HepG2 (cell line): Measurements from ENCODE around the gene HERC6. TPM values are rescaled to one million over a fixed set of nuclear protein-coding genes. Genes with fewer than 3 reads are reported as not detected.
A peak's percentile ranks its signal among the peaks of the same experiment; 100 is the strongest.

Source experiments
- ATAC-seq: fragments of 200-7000 bp; cut with Tn5 transposase; 3 replicates; pipeline ENCODE4 v1.9.1; 2020; ENCODE audit warnings: mild to moderate bottlenecking, moderate library complexity
- BruUV-seq: library from RNA; stranded (reverse); fragments of 400-500 nt; replicated peaks from 2 replicates; lab custom pipeline; 2021; lab: Mats Ljungman, UMichigan
- CTCF ChIA-PET: fragments of 300-600 bp; formaldehyde crosslinking; extraction: SDS; loops from one replicate; lab custom pipeline; 2021; ENCODE audit warnings: low total read pairs, inconsistent platforms, low intra/inter-chr PET ratio; lab: Yijun Ruan, JAX
- POLR2A ChIA-PET: fragments of 350-600 bp; sonication (Branson Sonifier 250); formaldehyde crosslinking; loops from one replicate; lab custom pipeline; 2020; ENCODE audit warnings: antibody characterized with exemption, inconsistent platforms; lab: Yijun Ruan, JAX
- DNase-seq: peaks from one replicate; pipeline ENCODE4 v3.0.0-alpha.2; 2015; ENCODE audit warnings: low spot score
- FAIRE-seq: peaks from 3 replicates; lab custom pipeline; 2011; peaks lifted over from hg19 to GRCh38; lab: Jason Lieb, UNC
- H2AFZ ChIP-seq: one replicate; pipeline ENCODE4 v1.6.1; 2011; ENCODE audit warnings: low read length, inconsistent platforms
- H3K27ac ChIP-seq: fragments of 300-600 bp; 3 replicates; pipeline ENCODE4 v1.8.0; 2011; ENCODE audit warnings: mixed run types, mild to moderate bottlenecking, mixed read lengths, low read length, inconsistent platforms; ENCODE audit not compliant: insufficient read depth; ENCODE audit errors: extremely low read length
- H3K27me3 ChIP-seq, 2 experiments: fragments of 200-600 bp in 1 of 2; 2 replicates in 1 of 2; 3 replicates in 1 of 2; pipeline versions ENCODE4 v1.6.0 to v1.8.0; 2011; ENCODE audit warnings: low read length in 2 of 2, mild to moderate bottlenecking in 2 of 2, moderate library complexity in 2 of 2, inconsistent platforms in 1 of 2; ENCODE audit not compliant: insufficient read depth in 2 of 2, control insufficient read depth in 1 of 2
- H3K36me3 ChIP-seq, 2 experiments: fragments of 200-600 bp in 1 of 2; replicated peaks in 1 of 2; 2 replicates in 1 of 2; 3 replicates in 1 of 2; pipeline versions ENCODE4 v1.5.1 to v1.8.0; 2011; ENCODE audit warnings: low read length in 2 of 2, inconsistent platforms in 1 of 2; ENCODE audit not compliant: insufficient read depth in 2 of 2, control insufficient read depth in 1 of 2
- H3K4me1 ChIP-seq: 2 replicates; pipeline ENCODE4 v1.5.1; 2012; ENCODE audit warnings: low read length, inconsistent platforms; ENCODE audit not compliant: insufficient read depth
- H3K4me2 ChIP-seq: 2 replicates; pipeline ENCODE4 v1.6.0; 2011; ENCODE audit warnings: low read depth, low read length, inconsistent platforms
- H3K4me3 ChIP-seq, 3 experiments: fragments of 200-600 bp in 1 of 3; sonication (generic), shearing (Covaris generic) in 1 of 3; replicated peaks in 1 of 3; 2 replicates each; pipeline ENCODE4 v1.5.1; 2011 to 2016; ENCODE audit warnings: low read length in 3 of 3, inconsistent platforms in 2 of 3, low read depth in 2 of 3, mild to moderate bottlenecking in 2 of 3, control low read depth in 1 of 3, mixed read lengths in 1 of 3; ENCODE audit not compliant: insufficient read depth in 1 of 3
- H3K79me2 ChIP-seq: one replicate; pipeline ENCODE4 v1.6.1; 2011; ENCODE audit warnings: low read length, inconsistent platforms; ENCODE audit not compliant: insufficient read depth
- H3K9ac ChIP-seq: 2 replicates; pipeline ENCODE4 v1.6.0; 2011; ENCODE audit warnings: mild to moderate bottlenecking, low read depth, low read length, inconsistent platforms; ENCODE audit not compliant: insufficient read depth
- H3K9me3 ChIP-seq: 2 replicates; pipeline ENCODE4 v1.5.1; 2012; ENCODE audit warnings: mild to moderate bottlenecking, low read length
- H4K20me1 ChIP-seq: 2 replicates; pipeline ENCODE4 v1.6.0; 2011; ENCODE audit warnings: inconsistent platforms, mild to moderate bottlenecking, low read length, moderate library complexity; ENCODE audit not compliant: insufficient read depth
- ZMYM4 ChIP-seq: sonication (generic); formaldehyde crosslinking; IDR thresholded peaks from 2 replicates; pipeline ENCODE4 v1.8.1; 2023; ENCODE audit warnings: mild to moderate bottlenecking, missing genetic modification reagents
- ZNF564 ChIP-seq: sonication (generic); formaldehyde crosslinking; IDR thresholded peaks from 2 replicates; pipeline ENCODE4 v1.8.1; 2023; ENCODE audit warnings: mild to moderate bottlenecking, missing genetic modification reagents
- ZNF629 ChIP-seq: sonication (generic); formaldehyde crosslinking; conservative IDR thresholded peaks from 2 replicates; pipeline ENCODE4 v1.5.0; 2020; ENCODE audit warnings: missing genetic modification reagents
- WGBS: methylation state at CpG from one replicate; pipeline ENCODE4 v1.1.6; 2017; ENCODE audit warnings: low lambda C conversion rate; 5-methylcytosine and 5-hydroxymethylcytosine counted together
- in situ Hi-C: cut with HindIII; loops from 2 replicates; pipeline ENCODE4 v1.10.0; 2017; ENCODE audit warnings: low pct_unique_long_range_greater_than_20kb; ENCODE audit not compliant: extremely low pct_ligation_motif_present
- intact Hi-C: fragments of 100-400 bp; cut with micrococcal nuclease; formaldehyde crosslinking; loops from one replicate; pipeline ENCODE4 v1.10.0; 2022; ENCODE audit not compliant: unreplicated experiment
- polyA plus RNA-seq, 8 experiments: library from polyadenylated mRNA; depleted of rRNA in 3 of 8; stranded (reverse) in 7 of 8; unstranded in 1 of 8; fragments of >200 nt; fragmentation: Illumina TruSeq in 4 of 8; extraction: Trizol in 4 of 8; gene quantifications; 2 replicates each; pipeline versions ENCODE4 v1.2.1 to v1.2.3, GENCODE V29; 2011 to 2016; ENCODE audit warnings: low read depth in 4 of 8, missing spikeins in 1 of 8, mixed read lengths in 1 of 8; ENCODE audit not compliant: insufficient read depth in 1 of 8
- total RNA-seq, 5 experiments: library from RNA; depleted of rRNA; stranded (reverse); fragments of >200 nt; fragmentation: Illumina TruSeq; extraction: Trizol; gene quantifications; 2 replicates each; pipeline ENCODE4 v1.2.3, GENCODE V29; 2016; ENCODE audit warnings: low read depth in 1 of 5
- TF ChIP-seq, protein P1 (sequence below): sonication (generic); formaldehyde crosslinking; IDR thresholded peaks from 2 replicates; pipeline ENCODE4 v1.5.0; 2020; ENCODE audit warnings: mild to moderate bottlenecking, missing genetic modification reagents, moderate library complexity

The HERC6 gene
- total and polyA plus RNA-seq, 2 of the 13 experiments (the other 11 are each of a cell fraction or from before 2014, with no cell fraction given): 0.50 to 2.0 TPM

DNA sequence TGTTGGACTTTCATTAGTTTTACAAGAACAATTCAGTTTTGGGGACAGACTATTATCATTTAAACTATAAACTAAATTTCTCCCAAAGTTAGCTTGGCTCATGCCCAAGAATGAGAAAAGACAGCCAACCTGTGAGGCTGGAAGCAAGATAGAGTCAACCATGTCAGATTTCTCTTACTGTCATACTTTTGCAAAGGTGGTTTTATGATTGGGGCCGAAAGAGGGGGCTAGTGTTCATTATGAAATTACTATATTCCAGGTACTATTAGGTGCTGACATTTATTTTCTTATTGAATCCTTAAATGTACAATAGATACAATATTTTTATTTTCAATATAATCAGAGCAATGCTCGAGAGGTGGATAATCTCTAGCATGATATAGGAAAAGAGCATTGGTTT is 30.6 kb downstream of the HERC6 start:
- CTCF ChIA-PET: no interaction called here
- POLR2A ChIA-PET: no interaction called here
- no peak overlapping the region for H3K4me2 ChIP-seq
- TF ChIP-seq, protein P1, sequence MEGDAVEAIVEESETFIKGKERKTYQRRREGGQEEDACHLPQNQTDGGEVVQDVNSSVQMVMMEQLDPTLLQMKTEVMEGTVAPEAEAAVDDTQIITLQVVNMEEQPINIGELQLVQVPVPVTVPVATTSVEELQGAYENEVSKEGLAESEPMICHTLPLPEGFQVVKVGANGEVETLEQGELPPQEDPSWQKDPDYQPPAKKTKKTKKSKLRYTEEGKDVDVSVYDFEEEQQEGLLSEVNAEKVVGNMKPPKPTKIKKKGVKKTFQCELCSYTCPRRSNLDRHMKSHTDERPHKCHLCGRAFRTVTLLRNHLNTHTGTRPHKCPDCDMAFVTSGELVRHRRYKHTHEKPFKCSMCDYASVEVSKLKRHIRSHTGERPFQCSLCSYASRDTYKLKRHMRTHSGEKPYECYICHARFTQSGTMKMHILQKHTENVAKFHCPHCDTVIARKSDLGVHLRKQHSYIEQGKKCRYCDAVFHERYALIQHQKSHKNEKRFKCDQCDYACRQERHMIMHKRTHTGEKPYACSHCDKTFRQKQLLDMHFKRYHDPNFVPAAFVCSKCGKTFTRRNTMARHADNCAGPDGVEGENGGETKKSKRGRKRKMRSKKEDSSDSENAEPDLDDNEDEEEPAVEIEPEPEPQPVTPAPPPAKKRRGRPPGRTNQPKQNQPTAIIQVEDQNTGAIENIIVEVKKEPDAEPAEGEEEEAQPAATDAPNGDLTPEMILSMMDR (CRISPR knock-in tag): 0 out of 2 replicates have a peak, but pooled peaks have one; percentile 13
- no peak for TF ChIP-seq ZMYM4 (CRISPR knock-in tag)
- FAIRE-seq (no peak), ATAC-seq (no peak), DNase-seq (no peak)
- H3K9me3 ChIP-seq: no peaks in the 10 kb centered on the region
- no TSS peak for BruUV-seq
- H3K9ac ChIP-seq: no peak overlapping the region
- WGBS: 4% methylated on average over 2 of the region's 2 CpGs
- H3K36me3 ChIP-seq: no peaks in the 10 kb centered on the region
- no peak overlapping the region for H2AFZ ChIP-seq
- no peaks in the 10 kb centered on the region for H3K79me2 ChIP-seq
- H3K4me1 ChIP-seq: no peaks in the 10 kb centered on the region
- no peak overlapping the region for H3K27ac ChIP-seq
- no peaks in the 10 kb centered on the region for H3K27me3 ChIP-seq
- intact Hi-C loops (loop anchor here (1.0 to 5.0 kb wide), 2 partner anchors 106 to 798 kb away; no protein-coding TSS in a partner anchor), in situ Hi-C loops (no loop called here)
- H3K4me3 ChIP-seq: no peak overlapping the region
- no peaks in the 10 kb centered on the region for H4K20me1 ChIP-seq

GRCh38 chr4:88409789-88410188 is 31.1 kb downstream of the HERC6 start:
- H3K79me2 ChIP-seq: no peaks in the 10 kb centered on the region
- POLR2A ChIA-PET: no interaction called here
- H3K4me1 ChIP-seq: no peaks in the 10 kb centered on the region
- H3K27me3 ChIP-seq: no peaks in the 10 kb centered on the region
- TF ChIP-seq ZNF629 (CRISPR knock-in tag) (no peak), ZNF564 (CRISPR knock-in tag) (peak; percentile 94)
- WGBS: 92% methylated on average over 1 of the region's 1 CpG
- no peaks in the 10 kb centered on the region for H3K36me3 ChIP-seq
- intact Hi-C loops (loop anchor here (1.0 to 5.0 kb wide), 2 partner anchors 106 to 798 kb away; no protein-coding TSS in a partner anchor), in situ Hi-C loops (no loop called here)
- no peak overlapping the region for H3K4me2 ChIP-seq
- H3K9me3 ChIP-seq: no peaks in the 10 kb centered on the region
- H3K27ac ChIP-seq: no peak overlapping the region
- no peak overlapping the region for H3K4me3 ChIP-seq
- DNase-seq (no peak), FAIRE-seq (no peak), ATAC-seq (no peak)
- no peak overlapping the region for H2AFZ ChIP-seq
- H4K20me1 ChIP-seq: no peaks in the 10 kb centered on the region
- H3K9ac ChIP-seq: no peak overlapping the region
- CTCF ChIA-PET: no interaction called here
- BruUV-seq: no TSS peak
